Endothelial cell (in vitro differentiated cells): ENCODE measurements around the gene FANCL. TPM values are rescaled to one million over a fixed set of nuclear protein-coding genes. Genes with fewer than 3 reads are reported as not detected.

Source experiments
- DNase-seq: peaks from one replicate; pipeline ENCODE4 v3.0.0; 2021; ENCODE audit warnings: low spot score
- H3K27ac Mint-ChIP-seq: one replicate; pipeline ENCODE4 v1.8.0; 2021; ENCODE audit warnings: mixed read lengths, inconsistent platforms; ENCODE audit not compliant: unreplicated experiment
- H3K27me3 Mint-ChIP-seq: one replicate; pipeline ENCODE4 v1.8.0; 2021; ENCODE audit warnings: mild to moderate bottlenecking, moderate library complexity, mixed read lengths, inconsistent platforms; ENCODE audit not compliant: unreplicated experiment
- H3K36me3 Mint-ChIP-seq: one replicate; pipeline ENCODE4 v1.8.0; 2021; ENCODE audit warnings: mild to moderate bottlenecking, low read depth, mixed read lengths, inconsistent platforms; ENCODE audit not compliant: unreplicated experiment
- H3K4me1 Mint-ChIP-seq: one replicate; pipeline ENCODE4 v1.8.0; 2021; ENCODE audit warnings: mild to moderate bottlenecking, mixed read lengths, inconsistent platforms; ENCODE audit not compliant: unreplicated experiment
- H3K4me3 Mint-ChIP-seq: one replicate; pipeline ENCODE4 v1.8.0; 2021; ENCODE audit warnings: mild to moderate bottlenecking, mixed read lengths, inconsistent platforms; ENCODE audit not compliant: unreplicated experiment
- H3K9me3 Mint-ChIP-seq: one replicate; pipeline ENCODE4 v1.8.0; 2021; ENCODE audit warnings: mixed read lengths, inconsistent platforms; ENCODE audit not compliant: unreplicated experiment
- total RNA-seq: library from RNA; stranded (reverse); fragmentation: NEBNext Ultra II Directional; extraction: Animal tissue kit (Norgen Biotek cat#: 25700); gene quantifications from one replicate; pipeline ENCODE4 v1.2.1, GENCODE V29; 2021; ENCODE audit not compliant: unreplicated experiment
- TF ChIP-seq, protein P1 (sequence below): fragments of 200-600 bp; sonication (generic); IDR thresholded peaks from one replicate; pipeline ENCODE4 v1.5.0; 2021; ENCODE audit warnings: antibody characterized with exemption; ENCODE audit not compliant: unreplicated experiment

The FANCL gene
- total RNA-seq, 1 donor from 2014 or later = 20.0 TPM

DNA sequence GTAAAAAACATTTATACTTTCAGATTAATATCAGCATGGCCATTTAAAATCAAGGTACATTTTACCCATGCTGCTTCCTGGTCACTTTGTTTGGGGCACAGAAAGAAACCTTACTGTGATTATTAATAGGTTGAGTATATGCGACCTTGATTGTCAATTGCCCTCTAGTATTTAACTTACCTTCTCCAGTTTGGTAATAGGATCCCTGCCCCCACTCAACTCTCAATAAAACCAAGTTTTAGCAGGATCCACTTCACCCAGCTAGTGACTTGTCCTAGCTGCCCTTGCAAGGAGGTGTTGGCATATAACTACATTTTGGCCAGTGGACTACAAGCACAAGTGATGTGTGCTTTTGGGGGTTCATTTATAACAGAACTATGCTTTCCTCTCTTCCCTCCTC is 34.3 kb downstream of the FANCL start:
- TF ChIP-seq, protein P1, sequence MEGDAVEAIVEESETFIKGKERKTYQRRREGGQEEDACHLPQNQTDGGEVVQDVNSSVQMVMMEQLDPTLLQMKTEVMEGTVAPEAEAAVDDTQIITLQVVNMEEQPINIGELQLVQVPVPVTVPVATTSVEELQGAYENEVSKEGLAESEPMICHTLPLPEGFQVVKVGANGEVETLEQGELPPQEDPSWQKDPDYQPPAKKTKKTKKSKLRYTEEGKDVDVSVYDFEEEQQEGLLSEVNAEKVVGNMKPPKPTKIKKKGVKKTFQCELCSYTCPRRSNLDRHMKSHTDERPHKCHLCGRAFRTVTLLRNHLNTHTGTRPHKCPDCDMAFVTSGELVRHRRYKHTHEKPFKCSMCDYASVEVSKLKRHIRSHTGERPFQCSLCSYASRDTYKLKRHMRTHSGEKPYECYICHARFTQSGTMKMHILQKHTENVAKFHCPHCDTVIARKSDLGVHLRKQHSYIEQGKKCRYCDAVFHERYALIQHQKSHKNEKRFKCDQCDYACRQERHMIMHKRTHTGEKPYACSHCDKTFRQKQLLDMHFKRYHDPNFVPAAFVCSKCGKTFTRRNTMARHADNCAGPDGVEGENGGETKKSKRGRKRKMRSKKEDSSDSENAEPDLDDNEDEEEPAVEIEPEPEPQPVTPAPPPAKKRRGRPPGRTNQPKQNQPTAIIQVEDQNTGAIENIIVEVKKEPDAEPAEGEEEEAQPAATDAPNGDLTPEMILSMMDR = no peak
- DNase-seq = no peak
- Mint-ChIP-seq H3K27me3 (peaks cover under 1% of the 10 kb centered on the region), H3K36me3 (peaks cover 18% of the 10 kb centered on the region), H3K9me3 (peaks cover 6% of the 10 kb centered on the region), H3K4me1 (peaks cover 4% of the 10 kb centered on the region), H3K27ac (no peak overlapping the region), H3K4me3 (no peak overlapping the region)

DNA sequence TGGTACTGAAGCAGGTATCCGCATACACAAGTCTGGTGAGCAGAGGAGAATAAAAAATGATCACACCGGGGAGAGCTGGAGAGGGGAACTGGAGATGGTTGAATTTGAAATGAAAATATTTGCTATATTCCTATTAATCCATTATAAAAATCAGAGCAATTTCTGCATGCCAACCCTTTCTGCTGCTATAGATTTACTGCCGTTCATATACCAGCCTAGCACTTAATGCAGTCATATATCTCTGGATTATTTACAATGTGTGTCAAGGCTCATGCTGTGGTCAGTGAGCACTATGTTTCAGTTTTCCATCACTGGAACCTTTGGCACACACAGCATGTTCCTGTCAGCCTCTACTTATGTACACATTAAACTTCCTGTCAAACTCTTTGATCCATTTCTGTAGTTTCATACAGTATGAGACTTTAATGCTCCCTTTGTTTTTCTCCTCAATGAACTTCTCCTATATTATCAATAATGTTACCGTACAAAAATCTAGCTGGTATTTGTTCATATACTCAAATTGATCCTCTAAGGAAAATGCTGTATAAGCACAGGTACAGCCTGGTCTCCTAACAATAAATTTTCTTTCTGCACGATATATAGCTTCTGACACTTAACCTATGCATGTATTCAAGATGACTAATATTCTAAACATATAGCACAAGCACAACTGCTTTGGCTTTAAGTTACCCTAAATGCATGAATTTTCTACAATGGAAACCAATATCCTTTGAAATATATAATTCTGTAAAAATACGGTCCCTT is 36.7 kb downstream of the FANCL start:
- Mint-ChIP-seq H3K9me3 (no peaks in the 10 kb centered on the region), H3K36me3 (no peaks in the 10 kb centered on the region), H3K27ac (no peak overlapping the region), H3K4me3 (no peak overlapping the region), H3K27me3 (no peaks in the 10 kb centered on the region), H3K4me1 (peaks cover 4% of the 10 kb centered on the region)
- TF ChIP-seq, protein P1 = no peak
- no peak for DNase-seq

DNA sequence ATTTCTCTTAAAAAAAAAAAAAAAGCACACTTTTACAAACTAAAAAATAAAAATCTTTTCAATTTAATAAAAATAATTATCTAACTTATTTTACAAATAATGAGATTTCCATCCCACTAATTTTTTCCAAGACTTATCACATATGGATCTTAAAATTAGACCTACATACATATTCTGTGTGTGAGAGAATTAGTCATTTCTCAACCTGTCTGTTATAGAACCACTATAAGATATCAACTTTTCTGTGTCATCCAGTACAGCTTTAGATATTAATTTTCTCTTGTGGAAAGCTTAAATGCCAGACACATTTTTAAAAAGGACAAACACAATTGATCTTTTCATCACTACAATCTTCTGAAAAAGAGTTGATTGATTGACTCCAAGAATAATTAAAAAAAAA is 38.1 kb downstream of the FANCL start:
- Mint-ChIP-seq H3K4me1 (peaks cover 4% of the 10 kb centered on the region), H3K27ac (no peak overlapping the region), H3K9me3 (no peaks in the 10 kb centered on the region), H3K36me3 (no peaks in the 10 kb centered on the region), H3K27me3 (no peaks in the 10 kb centered on the region), H3K4me3 (no peak overlapping the region)
- DNase-seq = no peak
- TF ChIP-seq, protein P1 = no peak

DNA sequence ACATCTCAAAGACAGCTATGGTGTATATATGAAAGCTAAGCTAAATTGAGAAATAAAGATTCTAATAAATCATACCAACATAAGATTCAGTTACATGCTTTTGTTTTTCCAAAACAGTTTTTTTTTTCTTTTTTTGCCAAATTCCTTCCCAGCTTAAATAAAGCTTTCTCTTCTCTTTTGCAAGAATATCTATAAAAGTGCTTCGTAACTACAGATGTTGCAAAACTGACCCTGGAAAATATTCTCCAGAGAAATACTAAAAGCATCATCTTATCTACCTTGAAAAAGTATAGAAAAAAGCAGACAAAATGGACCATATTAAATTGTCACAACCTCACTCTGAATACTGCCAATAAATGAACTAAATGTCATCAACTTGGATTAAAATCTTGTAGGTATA is 38.7 kb downstream of the FANCL start:
- no peak for DNase-seq
- H3K27ac Mint-ChIP-seq = no peak overlapping the region
- H3K36me3 Mint-ChIP-seq = no peaks in the 10 kb centered on the region
- H3K9me3 Mint-ChIP-seq = no peaks in the 10 kb centered on the region
- peaks cover 4% of the 10 kb centered on the region for H3K4me1 Mint-ChIP-seq
- TF ChIP-seq, protein P1 = no peak
- H3K4me3 Mint-ChIP-seq = no peak overlapping the region
- no peaks in the 10 kb centered on the region for H3K27me3 Mint-ChIP-seq

DNA sequence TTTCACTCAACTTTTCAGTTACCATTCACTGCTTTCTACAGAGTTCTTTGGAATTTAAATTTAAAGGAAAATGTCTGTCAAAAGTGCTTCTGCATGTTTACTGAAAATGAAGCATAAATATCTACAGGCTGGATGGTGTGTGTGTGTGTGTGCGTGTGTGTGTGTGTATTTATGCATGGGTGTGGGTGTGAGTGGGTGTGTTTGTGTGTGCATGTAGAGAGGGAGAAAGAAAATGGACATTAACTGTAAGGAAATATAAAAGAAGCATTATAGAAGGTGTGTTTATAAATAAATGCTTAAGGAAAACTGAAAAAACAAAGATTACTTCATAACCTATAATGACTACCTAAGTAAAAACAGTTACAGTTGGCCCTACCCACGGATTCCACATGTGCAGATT is 43.2 kb downstream of the FANCL start:
- H3K27ac Mint-ChIP-seq = no peak overlapping the region
- TF ChIP-seq, protein P1 = no peak
- no peak overlapping the region for H3K4me3 Mint-ChIP-seq

More for the DNA sequence above, 43.2 kb downstream of the FANCL start:
- no peaks in the 10 kb centered on the region for H3K36me3 Mint-ChIP-seq
- no peak for DNase-seq
- H3K4me1 Mint-ChIP-seq = no peaks in the 10 kb centered on the region
- H3K9me3 Mint-ChIP-seq = no peaks in the 10 kb centered on the region
- no peaks in the 10 kb centered on the region for H3K27me3 Mint-ChIP-seq
